K562 (cell line): ENCODE measurements around the gene APCDD1. TPM values are rescaled to one million over a fixed set of nuclear protein-coding genes. Genes with fewer than 3 reads are reported as not detected.
A peak's percentile ranks its signal among the peaks of the same experiment; 100 is the strongest.

ENCODE experiments used
- ARID1B ChIP-seq: fragments of 450-650 bp; IDR thresholded peaks from 2 replicates; pipeline ENCODE4 v1.6.1; 2016; ENCODE audit warnings: antibody characterized with exemption, mild to moderate bottlenecking, inconsistent platforms
- CEBPG ChIP-seq, 3 experiments: fragments of 200-800 bp in 1 of 3; sonication (Bioruptor generic) in 1 of 3; sonication (generic) in 1 of 3; formaldehyde crosslinking in 1 of 3; IDR thresholded peaks in 2 of 3; conservative IDR thresholded peaks in 1 of 3; 2 replicates each; pipeline versions ENCODE4 v1.6.1 to v1.8.0; 2016 to 2022; ENCODE audit warnings: missing compliant biosample characterization in 2 of 3, missing genetic modification characterization in 2 of 3, mild to moderate bottlenecking in 1 of 3, missing genetic modification reagents in 1 of 3
- FIP1L1 ChIP-seq: fragments of 200-400 bp; formaldehyde crosslinking; IDR thresholded peaks from 2 replicates; pipeline ENCODE4 v1.6.1; 2018; ENCODE audit warnings: mild to moderate bottlenecking, low read depth, low read length; ENCODE audit not compliant: poor library complexity, severe bottlenecking
- FOXM1 ChIP-seq, 2 experiments: fragments of 450-650 bp in 1 of 2; sonication (generic) in 1 of 2; formaldehyde crosslinking in 1 of 2; IDR thresholded peaks; 2 replicates each; pipeline versions ENCODE4 v1.6.1 to v1.9.0; 2017 to 2022; ENCODE audit warnings: low read depth in 2 of 2, mild to moderate bottlenecking in 2 of 2, missing genetic modification reagents in 1 of 2, moderate library complexity in 1 of 2
- GATAD2B ChIP-seq: fragments of 450-650 bp; IDR thresholded peaks from 2 replicates; pipeline ENCODE4 v1.6.1; 2017; ENCODE audit warnings: mild to moderate bottlenecking, borderline replicate concordance
- GMEB1 ChIP-seq: fragments of 250-450 bp; sonication (Bioruptor Pico); IDR thresholded peaks from 2 replicates; pipeline ENCODE4 v1.4.0; 2020; ENCODE audit warnings: mild to moderate bottlenecking
- HOMEZ ChIP-seq: fragments of 250-450 bp; sonication (Bioruptor Pico); IDR thresholded peaks from 2 replicates; pipeline ENCODE4 v1.4.0; 2020; ENCODE audit warnings: mild to moderate bottlenecking, moderate library complexity
- L3MBTL2 ChIP-seq: fragments of 450-650 bp; IDR thresholded peaks from 2 replicates; pipeline ENCODE4 v1.6.1; 2016; ENCODE audit warnings: mild to moderate bottlenecking, moderate library complexity
- MECOM ChIP-seq: fragments of 250-450 bp; sonication (Bioruptor Pico); IDR thresholded peaks from 2 replicates; pipeline ENCODE4 v1.8.0; 2022; ENCODE audit warnings: inconsistent platforms
- MNT ChIP-seq, 2 experiments: fragments of 450-650 bp; conservative IDR thresholded peaks; 2 replicates each; pipeline ENCODE4 v1.6.1; 2017; ENCODE audit warnings: mild to moderate bottlenecking in 2 of 2, moderate library complexity in 2 of 2
- NCOA6 ChIP-seq: fragments of 450-650 bp; IDR thresholded peaks from 2 replicates; pipeline ENCODE4 v1.6.1; 2017; ENCODE audit warnings: mild to moderate bottlenecking
- NEUROD1 ChIP-seq: fragments of 150-350 bp; IDR thresholded peaks from 2 replicates; pipeline ENCODE4 v1.6.1; 2014; ENCODE audit warnings: borderline replicate concordance, low read length, low read depth; ENCODE audit not compliant: partially characterized antibody
- RBFOX2 ChIP-seq: fragments of 200-400 bp; formaldehyde crosslinking; IDR thresholded peaks from 2 replicates; pipeline ENCODE4 v1.6.1; 2017; ENCODE audit warnings: low read depth, mild to moderate bottlenecking, low read length, moderate library complexity
- SMAD3 ChIP-seq: fragments of 450-650 bp; formaldehyde crosslinking; conservative IDR thresholded peaks from 2 replicates; pipeline ENCODE4 v1.4.0; 2020; ENCODE audit warnings: mild to moderate bottlenecking
- VEZF1 ChIP-seq: fragments of 200-800 bp; sonication (Bioruptor generic); IDR thresholded peaks from 2 replicates; pipeline ENCODE4 v1.6.1; 2017; ENCODE audit warnings: missing genetic modification characterization, missing compliant biosample characterization
- ZFP30 ChIP-seq: fragments of 250-450 bp; sonication (Bioruptor Pico); IDR thresholded peaks from 2 replicates; pipeline ENCODE4 v1.8.0; 2022; ENCODE audit warnings: moderate library complexity, mild to moderate bottlenecking, inconsistent platforms, borderline replicate concordance
- ZSCAN29 ChIP-seq: fragments of 450-650 bp; IDR thresholded peaks from 2 replicates; pipeline ENCODE4 v1.6.1; 2017
- polyA plus RNA-seq, 8 experiments: library from polyadenylated mRNA; depleted of rRNA in 4 of 8; stranded (reverse) in 5 of 8; unstranded in 3 of 8; fragments of >200 nt; fragmentation: Nextera tagmentation in 2 of 8; fragmentation: Illumina TruSeq in 1 of 8; extraction: Ambion mirVana in 2 of 8; extraction: Trizol in 1 of 8; gene quantifications; 2 replicates each; pipeline versions ENCODE4 v1.2.1 to v1.2.3, GENCODE V29; 2011 to 2014; ENCODE audit warnings: inconsistent platforms in 1 of 8, missing spikeins in 1 of 8
- total RNA-seq, 7 experiments: library from RNA; depleted of rRNA in 6 of 7; stranded (reverse); fragments of >200 nt in 6 of 7; fragmentation: Illumina TruSeq in 2 of 7; extraction: Trizol in 2 of 7; gene quantifications; 2 replicates each; pipeline versions ENCODE4 v1.2.1 to v1.2.3, GENCODE V29; 2011 to 2021; ENCODE audit warnings: low replicate concordance in 1 of 7

The APCDD1 gene
- total and polyA plus RNA-seq, 9 of the 15 experiments (the other 6 are each of a cell fraction or from before 2014, with no cell fraction given), result 0.07 TPM; not detected in 8

- TF ChIP-seq MNT (conservative IDR thresholded peaks at IDR 0.05), result peak in 1 of 2 experiments; percentile 34; a peak in 1 of 4 replicates
- no peak for TF ChIP-seq ZSCAN29
- no peak for TF ChIP-seq HOMEZ (CRISPR knock-in tag)
- TF ChIP-seq GMEB1, result no peak
- TF ChIP-seq MECOM (CRISPR knock-in tag), result no peak
- TF ChIP-seq ZFP30, result no peak
- no peak for TF ChIP-seq NCOA6
- no peak for TF ChIP-seq VEZF1 (CRISPR knock-in tag)
- TF ChIP-seq GATAD2B, result no peak
- TF ChIP-seq FIP1L1, result no peak
- no peak for TF ChIP-seq NEUROD1
- no peak for TF ChIP-seq ARID1B
- no peak for TF ChIP-seq CEBPG (CRISPR knock-in tag; IDR thresholded peaks at IDR 0.05)
- no peak for TF ChIP-seq CEBPG (tag; conservative IDR thresholded peaks at IDR 0.05 in 1 of 2, IDR thresholded peaks at IDR 0.05 in 1 of 2)
- 0 out of 2 replicates have a peak, but pooled peaks have one; percentile 37 for TF ChIP-seq L3MBTL2
- TF ChIP-seq RBFOX2, result no peak
- no peak for TF ChIP-seq SMAD3 (CRISPR knock-in tag)
- TF ChIP-seq FOXM1 (IDR thresholded peaks at IDR 0.05; ENCODE audit: low read depth), result no peak
- no peak for TF ChIP-seq FOXM1 (CRISPR knock-in tag; IDR thresholded peaks at IDR 0.05; ENCODE audit: low read depth)
Measured at GRCh38 chr18:10519999-10520935, 65.8 kb downstream of the APCDD1 start (continued).
